ENCODE results near the gene OXSR1.

DNA sequence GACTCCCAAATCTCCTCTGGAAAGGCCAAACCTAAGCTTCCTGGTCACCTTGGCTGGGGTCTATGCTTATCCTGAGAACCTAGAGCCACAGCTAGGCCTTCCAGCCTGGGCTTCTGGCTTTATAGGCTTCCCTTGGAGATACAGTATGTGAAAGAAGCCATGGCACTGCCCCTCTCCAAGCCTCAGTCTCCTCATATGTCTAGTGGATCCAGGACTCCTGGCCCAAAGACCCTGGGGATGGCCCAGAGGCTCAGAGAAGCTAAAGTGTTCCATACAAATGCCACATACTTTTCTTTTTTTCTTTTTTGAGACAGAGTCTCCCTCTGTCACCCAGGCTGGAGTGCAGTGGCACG is 37.1 kb upstream of the OXSR1 start:
- TF ChIP-seq POLR2A (IDR thresholded peaks at IDR 0.05) (no peak), POLR2AphosphoS5 (IDR thresholded peaks at IDR 0.05) (no peak)
- TF ChIP-seq, protein P1, sequence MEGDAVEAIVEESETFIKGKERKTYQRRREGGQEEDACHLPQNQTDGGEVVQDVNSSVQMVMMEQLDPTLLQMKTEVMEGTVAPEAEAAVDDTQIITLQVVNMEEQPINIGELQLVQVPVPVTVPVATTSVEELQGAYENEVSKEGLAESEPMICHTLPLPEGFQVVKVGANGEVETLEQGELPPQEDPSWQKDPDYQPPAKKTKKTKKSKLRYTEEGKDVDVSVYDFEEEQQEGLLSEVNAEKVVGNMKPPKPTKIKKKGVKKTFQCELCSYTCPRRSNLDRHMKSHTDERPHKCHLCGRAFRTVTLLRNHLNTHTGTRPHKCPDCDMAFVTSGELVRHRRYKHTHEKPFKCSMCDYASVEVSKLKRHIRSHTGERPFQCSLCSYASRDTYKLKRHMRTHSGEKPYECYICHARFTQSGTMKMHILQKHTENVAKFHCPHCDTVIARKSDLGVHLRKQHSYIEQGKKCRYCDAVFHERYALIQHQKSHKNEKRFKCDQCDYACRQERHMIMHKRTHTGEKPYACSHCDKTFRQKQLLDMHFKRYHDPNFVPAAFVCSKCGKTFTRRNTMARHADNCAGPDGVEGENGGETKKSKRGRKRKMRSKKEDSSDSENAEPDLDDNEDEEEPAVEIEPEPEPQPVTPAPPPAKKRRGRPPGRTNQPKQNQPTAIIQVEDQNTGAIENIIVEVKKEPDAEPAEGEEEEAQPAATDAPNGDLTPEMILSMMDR (IDR thresholded peaks at IDR 0.05 in 8 of 11, conservative IDR thresholded peaks at IDR 0.05 in 3 of 11) = no peak

Data from spleen (tissue), 7 donors.